ENCODE measurements around the gene CES4A.
"Not testable (repeated sequence)": the region's sequence is repeated elsewhere in the genome, so short reads cannot be mapped to it uniquely, and the experiment has no call there.

Gene CES4A

DNA sequence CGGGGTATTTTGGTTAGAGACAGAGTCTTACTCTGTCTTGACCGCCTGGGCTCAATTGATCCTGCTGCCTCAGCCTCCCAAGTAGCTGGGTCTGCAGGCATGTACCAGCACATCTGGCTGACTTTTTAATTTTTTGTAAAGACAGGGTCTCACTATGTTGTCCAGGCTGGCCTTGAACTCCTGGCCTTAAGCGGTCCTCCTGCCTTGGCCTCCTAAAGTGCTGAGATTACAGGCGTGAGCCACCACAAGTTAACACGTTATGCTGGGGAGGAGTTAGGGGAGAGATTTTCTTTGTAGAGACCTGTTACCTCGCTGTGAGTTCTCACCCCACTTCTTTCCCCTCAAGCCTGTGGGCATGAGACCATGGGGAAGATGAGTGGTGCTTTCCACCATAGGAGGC is 1.8 kb upstream of the CES4A start:
- Histone ChIP-seq H3K23ac (ENCODE audit: low read depth, low read length, poor library complexity) (no peak overlapping the region), H3K4me1 (ENCODE audit: control insufficient read depth in 2 of 2, insufficient read depth in 1 of 2, low read depth in 1 of 2, low read length in 2 of 2) (no peaks in the 10 kb centered on the region), H2BK12ac (ENCODE audit: low read length) (no peak overlapping the region), H3K79me1 (ENCODE audit: low read depth, low read length) (peaks cover 3% of the 10 kb centered on the region), H2BK120ac (ENCODE audit: low read depth, low read length) (no peak overlapping the region), H3K4me3 (ENCODE audit: low read length in 2 of 2) (no peak overlapping the region), H3K14ac (ENCODE audit: low read length) (no peak overlapping the region), H4K91ac (ENCODE audit: low read depth, low read length, poor library complexity) (no peak overlapping the region), H3K9ac (ENCODE audit: low read depth, low read length, poor library complexity) (no peak overlapping the region), H2AK5ac (ENCODE audit: low read depth, low read length) (no peak overlapping the region), H3K4me2 (ENCODE audit: insufficient read depth, low read length, poor library complexity, severe bottlenecking) (no peak overlapping the region), H3K36me3 (replicated peaks in 1 of 2; ENCODE audit: control insufficient read depth in 2 of 2, insufficient read depth in 2 of 2, low read length in 2 of 2) (no peaks in the 10 kb centered on the region), H3K18ac (ENCODE audit: low read length) (no peak overlapping the region), H4K8ac (ENCODE audit: low read depth, low read length) (no peak overlapping the region), H2BK15ac (ENCODE audit: low read length) (no peak overlapping the region), H3K4ac (ENCODE audit: low read length) (no peak overlapping the region), H3K27me3 (ENCODE audit: control insufficient read depth in 3 of 3, insufficient read depth in 3 of 3, low read depth in 1 of 3, low read length in 3 of 3) (peaks cover 0 to 34% (median 5%) of the 10 kb centered on the region in 3 experiments), H2AFZ (ENCODE audit: low read length) (no peak overlapping the region), H3K9me3 (replicated peaks in 1 of 2; ENCODE audit: control insufficient read depth in 2 of 2, insufficient read depth in 1 of 2, low read depth in 1 of 2, low read length in 2 of 2) (peaks cover 0 to 2% of the 10 kb centered on the region in 2 donors), H2BK5ac (ENCODE audit: low read length) (no peak overlapping the region), H3K27ac (replicated peaks; ENCODE audit: low read length) (no peak overlapping the region)
- no peak for DNase-seq (ENCODE audit: low spot score)
- WGBS, 2 donors (ENCODE audit: extremely low coverage in 2 of 2, insufficient read length in 2 of 2, insufficient replicate concordance in 1 of 2): no CpG with 5 or more reads among the region's 6 CpGs

- no peak overlapping the region for H2AFZ ChIP-seq (ENCODE audit: low read length)
- H3K4me3 ChIP-seq (ENCODE audit: low read length in 2 of 2): no peak overlapping the region
- no peak overlapping the region for H2BK120ac ChIP-seq (ENCODE audit: low read depth, low read length)
- peaks cover 3% of the 10 kb centered on the region for H3K79me1 ChIP-seq (ENCODE audit: low read depth, low read length)
- no peak overlapping the region for H3K18ac ChIP-seq (ENCODE audit: low read length)
- no peak overlapping the region for H3K9ac ChIP-seq (ENCODE audit: low read depth, low read length, poor library complexity)
- H3K4me1 ChIP-seq (ENCODE audit: control insufficient read depth in 2 of 2, insufficient read depth in 1 of 2, low read depth in 1 of 2, low read length in 2 of 2): no peaks in the 10 kb centered on the region
- no peaks in the 10 kb centered on the region for H3K36me3 ChIP-seq (replicated peaks in 1 of 2; ENCODE audit: control insufficient read depth in 2 of 2, insufficient read depth in 2 of 2, low read length in 2 of 2)
- H3K4ac ChIP-seq (ENCODE audit: low read length): no peak overlapping the region
- H3K4me2 ChIP-seq (ENCODE audit: insufficient read depth, low read length, poor library complexity, severe bottlenecking): no peak overlapping the region
- H2BK12ac ChIP-seq (ENCODE audit: low read length): no peak overlapping the region
- H4K91ac ChIP-seq (ENCODE audit: low read depth, low read length, poor library complexity): no peak overlapping the region
- DNase-seq (ENCODE audit: low spot score): no peak
- H3K27me3 ChIP-seq (ENCODE audit: control insufficient read depth in 3 of 3, insufficient read depth in 3 of 3, low read depth in 1 of 3, low read length in 3 of 3): peaks cover 0 to 30% (median 5%) of the 10 kb centered on the region in 3 experiments
- peaks cover 0 to 2% of the 10 kb centered on the region in 2 donors for H3K9me3 ChIP-seq (replicated peaks in 1 of 2; ENCODE audit: control insufficient read depth in 2 of 2, insufficient read depth in 1 of 2, low read depth in 1 of 2, low read length in 2 of 2)
- H4K8ac ChIP-seq (ENCODE audit: low read depth, low read length): no peak overlapping the region
- H3K23ac ChIP-seq (ENCODE audit: low read depth, low read length, poor library complexity): no peak overlapping the region
- WGBS, 2 donors (ENCODE audit: extremely low coverage in 2 of 2, insufficient read length in 2 of 2, insufficient replicate concordance in 1 of 2): no CpG with 5 or more reads among the region's 2 CpGs
- no peak overlapping the region for H2BK5ac ChIP-seq (ENCODE audit: low read length)
- no peak overlapping the region for H3K27ac ChIP-seq (replicated peaks; ENCODE audit: low read length)
- H2AK5ac ChIP-seq (ENCODE audit: low read depth, low read length): no peak overlapping the region
- no peak overlapping the region for H3K14ac ChIP-seq (ENCODE audit: low read length)
- H2BK15ac ChIP-seq (ENCODE audit: low read length): no peak overlapping the region
Measured at GRCh38 chr16:66991545-66992077, 3.2 kb downstream of the CES4A start.

- not testable (repeated sequence) for H2BK12ac ChIP-seq (ENCODE audit: low read length); H4K8ac ChIP-seq (ENCODE audit: low read depth, low read length); H3K4me1 ChIP-seq (ENCODE audit: control insufficient read depth in 2 of 2, insufficient read depth in 1 of 2, low read depth in 1 of 2, low read length in 2 of 2); H2AK5ac ChIP-seq (ENCODE audit: low read depth, low read length); H3K27ac ChIP-seq (replicated peaks; ENCODE audit: low read length); H3K4ac ChIP-seq (ENCODE audit: low read length); H4K91ac ChIP-seq (ENCODE audit: low read depth, low read length, poor library complexity); H3K4me3 ChIP-seq (ENCODE audit: low read length in 2 of 2); H2BK5ac ChIP-seq (ENCODE audit: low read length); H3K9me3 ChIP-seq (replicated peaks in 1 of 2; ENCODE audit: control insufficient read depth in 2 of 2, insufficient read depth in 1 of 2, low read depth in 1 of 2, low read length in 2 of 2); H3K18ac ChIP-seq (ENCODE audit: low read length); DNase-seq (ENCODE audit: low spot score); H3K9ac ChIP-seq (ENCODE audit: low read depth, low read length, poor library complexity); H3K36me3 ChIP-seq (replicated peaks in 1 of 2; ENCODE audit: control insufficient read depth in 2 of 2, insufficient read depth in 2 of 2, low read length in 2 of 2); H3K23ac ChIP-seq (ENCODE audit: low read depth, low read length, poor library complexity); H3K4me2 ChIP-seq (ENCODE audit: insufficient read depth, low read length, poor library complexity, severe bottlenecking); H2BK15ac ChIP-seq (ENCODE audit: low read length); H3K79me1 ChIP-seq (ENCODE audit: low read depth, low read length); H2BK120ac ChIP-seq (ENCODE audit: low read depth, low read length); H3K14ac ChIP-seq (ENCODE audit: low read length); H2AFZ ChIP-seq (ENCODE audit: low read length)
- peaks cover 0 to 42% (median 7%) of the 10 kb centered on the region in 3 experiments for H3K27me3 ChIP-seq (ENCODE audit: control insufficient read depth in 3 of 3, insufficient read depth in 3 of 3, low read depth in 1 of 3, low read length in 3 of 3)
- no CpG with 5 or more reads among the region's 12 CpGs for WGBS, 2 donors (ENCODE audit: extremely low coverage in 2 of 2, insufficient read length in 2 of 2, insufficient replicate concordance in 1 of 2)
Measured at GRCh38 chr16:66993558-66993957, 5.2 kb downstream of the CES4A start.

GRCh38 chr16:66996324-66996982 is 8.1 kb downstream of the CES4A start:
- H2BK15ac ChIP-seq (ENCODE audit: low read length): no peak overlapping the region
- no CpG with 5 or more reads among the region's 6 CpGs for WGBS, 2 donors (ENCODE audit: extremely low coverage in 2 of 2, insufficient read length in 2 of 2, insufficient replicate concordance in 1 of 2)

More at GRCh38 chr16:66996324-66996982, 8.1 kb downstream of the CES4A start:
- no peak for DNase-seq (ENCODE audit: low spot score)
- H2AFZ ChIP-seq (ENCODE audit: low read length): no peak overlapping the region
- no peak overlapping the region for H2BK5ac ChIP-seq (ENCODE audit: low read length)
- no peak overlapping the region for H2BK120ac ChIP-seq (ENCODE audit: low read depth, low read length)
- H3K18ac ChIP-seq (ENCODE audit: low read length): no peak overlapping the region
- H3K14ac ChIP-seq (ENCODE audit: low read length): no peak overlapping the region
- H3K36me3 ChIP-seq (replicated peaks in 1 of 2; ENCODE audit: control insufficient read depth in 2 of 2, insufficient read depth in 2 of 2, low read length in 2 of 2): no peaks in the 10 kb centered on the region
- no peak overlapping the region for H3K23ac ChIP-seq (ENCODE audit: low read depth, low read length, poor library complexity)
- no peak overlapping the region for H2AK5ac ChIP-seq (ENCODE audit: low read depth, low read length)
- H3K4ac ChIP-seq (ENCODE audit: low read length): no peak overlapping the region
- H3K4me2 ChIP-seq (ENCODE audit: insufficient read depth, low read length, poor library complexity, severe bottlenecking): no peak overlapping the region
- H3K4me3 ChIP-seq (ENCODE audit: low read length in 2 of 2): no peak overlapping the region
- peaks cover 4 to 8% of the 10 kb centered on the region in 2 donors for H3K4me1 ChIP-seq (ENCODE audit: control insufficient read depth in 2 of 2, insufficient read depth in 1 of 2, low read depth in 1 of 2, low read length in 2 of 2)
- no peak overlapping the region for H4K8ac ChIP-seq (ENCODE audit: low read depth, low read length)
- H2BK12ac ChIP-seq (ENCODE audit: low read length): no peak overlapping the region
- H3K27ac ChIP-seq (replicated peaks; ENCODE audit: low read length): no peak overlapping the region
- no peak overlapping the region for H3K9ac ChIP-seq (ENCODE audit: low read depth, low read length, poor library complexity)
- H3K27me3 ChIP-seq (ENCODE audit: control insufficient read depth in 3 of 3, insufficient read depth in 3 of 3, low read depth in 1 of 3, low read length in 3 of 3): peaks cover 4 to 59% (median 28%) of the 10 kb centered on the region in 3 experiments
- no peaks in the 10 kb centered on the region for H3K79me1 ChIP-seq (ENCODE audit: low read depth, low read length)
- no peak overlapping the region for H4K91ac ChIP-seq (ENCODE audit: low read depth, low read length, poor library complexity)
- peaks cover 0 to 2% of the 10 kb centered on the region in 2 donors for H3K9me3 ChIP-seq (replicated peaks in 1 of 2; ENCODE audit: control insufficient read depth in 2 of 2, insufficient read depth in 1 of 2, low read depth in 1 of 2, low read length in 2 of 2)
